A172 (cell line): ENCODE results near the gene PPM1F. TPM values are rescaled to one million over a fixed set of nuclear protein-coding genes. Genes with fewer than 3 reads are reported as not detected.
A peak's percentile ranks its signal among the peaks of the same experiment; 100 is the strongest.

Source experiments
- DNase-seq: peaks from one replicate; pipeline ENCODE4 v3.0.0-alpha.2; 2015; ENCODE audit warnings: low spot score
- total RNA-seq: library from RNA; depleted of rRNA; stranded (reverse); fragments of >200 nt; shearing (Covaris generic); gene quantifications from 2 replicates; pipeline ENCODE4 v1.2.3, GENCODE V29; 2014; rRNA removed

Gene PPM1F, protein sequence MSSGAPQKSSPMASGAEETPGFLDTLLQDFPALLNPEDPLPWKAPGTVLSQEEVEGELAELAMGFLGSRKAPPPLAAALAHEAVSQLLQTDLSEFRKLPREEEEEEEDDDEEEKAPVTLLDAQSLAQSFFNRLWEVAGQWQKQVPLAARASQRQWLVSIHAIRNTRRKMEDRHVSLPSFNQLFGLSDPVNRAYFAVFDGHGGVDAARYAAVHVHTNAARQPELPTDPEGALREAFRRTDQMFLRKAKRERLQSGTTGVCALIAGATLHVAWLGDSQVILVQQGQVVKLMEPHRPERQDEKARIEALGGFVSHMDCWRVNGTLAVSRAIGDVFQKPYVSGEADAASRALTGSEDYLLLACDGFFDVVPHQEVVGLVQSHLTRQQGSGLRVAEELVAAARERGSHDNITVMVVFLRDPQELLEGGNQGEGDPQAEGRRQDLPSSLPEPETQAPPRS
- total RNA-seq = 37.6 and 43.3 TPM in 2 replicates

- peak; percentile 33 for DNase-seq
These were observed at the start of gene PPM1F for GRCh38 chr22:21952586-21953571. Gene PPM1F (minus strand): TSS chr22:21952848. CDS start chr22:21946048, 6,800 bp downstream.

DNA sequence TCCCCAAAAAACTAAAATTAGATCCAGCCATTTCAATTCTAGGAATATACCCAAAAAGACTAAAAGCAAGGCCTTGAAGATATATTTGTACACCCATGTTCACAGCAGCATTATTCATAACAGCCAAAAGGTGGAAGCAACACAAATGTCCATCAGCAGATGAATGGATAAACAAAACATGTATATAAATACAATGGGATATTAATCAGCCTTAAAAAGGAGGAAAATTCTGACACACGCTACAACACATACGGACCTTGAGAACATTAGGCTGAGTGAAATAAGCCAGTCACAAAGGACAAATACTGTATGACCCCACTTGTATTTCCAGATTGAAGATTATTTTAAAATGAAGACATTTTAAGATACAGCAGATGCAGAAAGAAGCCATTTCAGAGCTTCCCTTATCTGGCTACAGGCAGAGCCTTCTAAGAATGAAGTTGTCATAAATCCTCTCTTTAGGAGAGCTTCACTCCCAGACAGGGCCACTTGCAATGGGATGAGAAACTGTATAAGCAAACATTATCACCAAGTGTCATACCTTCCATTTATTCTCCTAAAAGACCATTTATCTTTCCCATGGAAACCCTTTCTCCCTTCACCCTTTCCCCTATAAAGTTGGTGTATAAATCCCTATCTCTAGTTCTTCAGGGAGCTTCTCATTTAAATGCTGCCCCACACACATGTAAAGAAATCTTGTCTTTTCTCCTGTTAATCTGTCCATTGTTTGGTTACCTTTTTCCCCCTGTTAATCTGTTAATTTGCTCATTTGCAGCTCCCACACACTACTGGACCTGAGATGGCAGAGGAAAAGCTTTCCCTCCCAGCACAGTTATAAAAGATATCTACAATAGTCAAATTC is 49.2 kb upstream of the PPM1F start:
- DNase-seq = no peak

DNA sequence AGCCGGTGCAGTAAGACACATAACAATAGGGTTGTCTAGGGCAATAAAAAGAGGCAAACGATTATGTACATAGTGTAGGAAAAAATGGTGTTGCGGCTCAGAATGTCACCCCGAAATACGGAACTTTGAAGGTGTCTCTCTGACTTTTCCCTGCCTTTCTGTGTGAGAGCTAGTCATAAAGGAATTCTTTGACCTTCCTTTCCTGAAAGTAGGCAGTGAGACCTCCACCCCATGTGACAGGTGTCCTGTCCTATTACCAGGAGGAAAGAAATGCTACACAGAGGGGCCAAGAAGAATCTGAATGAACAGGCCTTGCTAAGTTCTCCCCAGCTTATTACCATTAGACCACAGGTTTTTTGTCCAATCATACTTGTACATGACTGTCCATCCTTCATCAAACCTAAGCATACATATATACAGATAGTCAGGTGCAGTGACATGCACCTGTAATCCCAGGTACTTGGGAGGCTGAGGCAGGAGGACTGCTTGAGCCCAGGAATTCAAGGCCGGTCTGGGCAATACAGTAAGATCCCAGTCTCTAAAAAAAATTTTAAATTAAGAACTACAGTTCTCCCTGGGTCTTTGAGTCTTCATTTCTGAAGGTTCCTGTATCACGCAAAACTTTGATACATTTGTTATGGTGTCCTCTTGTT is 46.1 kb upstream of the PPM1F start:
- no peak for DNase-seq

DNA sequence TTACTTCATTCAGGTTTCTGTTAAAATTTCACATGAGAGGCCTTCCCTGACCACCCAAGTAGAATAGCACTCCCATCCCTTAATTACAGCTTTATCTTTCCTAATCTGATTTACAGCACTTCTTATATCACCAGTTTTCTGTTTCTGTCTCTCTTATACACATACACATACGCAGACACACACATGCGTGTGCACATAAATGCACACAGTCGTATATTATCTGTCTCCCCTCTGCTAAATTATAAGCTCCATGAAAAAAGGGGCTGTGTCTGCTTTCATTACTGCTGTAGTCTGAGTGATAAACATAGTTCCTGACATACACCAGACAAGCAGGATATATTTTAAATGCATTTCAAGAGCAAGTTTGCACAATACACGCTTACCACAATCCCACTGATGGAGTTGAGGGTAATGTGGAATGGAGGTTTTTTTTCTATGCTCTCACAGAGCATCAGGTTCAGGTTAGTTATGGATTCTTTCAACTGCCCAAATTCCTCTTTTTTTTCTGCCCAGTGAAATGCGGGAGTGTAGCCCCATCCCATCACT is 43.6 kb upstream of the PPM1F start:
- no peak for DNase-seq

DNA sequence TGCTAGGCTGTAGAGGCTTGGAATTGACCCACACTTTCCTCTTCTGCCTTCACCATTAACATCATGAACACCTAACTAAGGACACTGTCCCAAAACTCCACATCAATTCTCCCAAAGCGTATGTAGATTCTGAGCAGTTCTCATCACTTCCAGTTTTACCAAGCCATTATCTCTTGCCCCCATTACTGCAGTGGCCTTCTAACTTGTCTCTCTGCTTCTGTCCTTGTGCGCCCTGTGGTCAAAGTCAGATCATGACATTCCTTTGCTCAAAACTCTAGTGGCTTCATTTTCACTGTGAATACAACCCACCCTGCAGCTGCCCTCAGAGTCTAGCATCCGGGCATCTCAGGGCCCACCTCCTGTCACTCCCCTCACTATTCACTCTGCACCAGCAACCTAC is 43.0 kb upstream of the PPM1F start:
- no peak for DNase-seq

DNA sequence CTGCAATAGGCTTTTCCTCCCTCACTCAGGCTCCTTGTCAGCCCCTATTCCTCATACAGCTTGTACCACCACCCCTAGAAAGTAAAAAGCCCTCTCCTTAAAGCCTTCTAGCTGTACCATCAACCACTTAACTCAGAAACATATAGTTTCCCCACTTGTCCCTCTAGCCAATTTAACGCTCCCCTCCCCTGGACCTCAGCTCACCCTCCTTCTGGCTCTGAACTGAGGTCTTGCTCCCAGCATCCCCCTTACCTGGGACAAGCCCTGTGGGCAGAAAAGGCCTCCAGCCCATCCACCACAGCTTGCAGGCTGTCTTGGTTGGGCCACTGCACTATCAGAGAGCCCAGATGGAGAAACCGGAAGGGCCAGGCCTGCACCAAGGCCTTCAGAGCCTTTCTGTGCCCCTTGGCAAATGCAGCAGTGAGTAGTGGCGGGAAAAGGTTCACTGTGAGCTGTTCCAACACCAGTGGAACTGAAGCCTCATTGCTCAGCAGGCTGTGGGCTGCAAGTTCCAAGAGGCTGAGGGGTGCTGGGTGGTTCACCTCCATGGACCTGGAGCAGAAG is 42.3 kb upstream of the PPM1F start:
- DNase-seq = no peak

DNA sequence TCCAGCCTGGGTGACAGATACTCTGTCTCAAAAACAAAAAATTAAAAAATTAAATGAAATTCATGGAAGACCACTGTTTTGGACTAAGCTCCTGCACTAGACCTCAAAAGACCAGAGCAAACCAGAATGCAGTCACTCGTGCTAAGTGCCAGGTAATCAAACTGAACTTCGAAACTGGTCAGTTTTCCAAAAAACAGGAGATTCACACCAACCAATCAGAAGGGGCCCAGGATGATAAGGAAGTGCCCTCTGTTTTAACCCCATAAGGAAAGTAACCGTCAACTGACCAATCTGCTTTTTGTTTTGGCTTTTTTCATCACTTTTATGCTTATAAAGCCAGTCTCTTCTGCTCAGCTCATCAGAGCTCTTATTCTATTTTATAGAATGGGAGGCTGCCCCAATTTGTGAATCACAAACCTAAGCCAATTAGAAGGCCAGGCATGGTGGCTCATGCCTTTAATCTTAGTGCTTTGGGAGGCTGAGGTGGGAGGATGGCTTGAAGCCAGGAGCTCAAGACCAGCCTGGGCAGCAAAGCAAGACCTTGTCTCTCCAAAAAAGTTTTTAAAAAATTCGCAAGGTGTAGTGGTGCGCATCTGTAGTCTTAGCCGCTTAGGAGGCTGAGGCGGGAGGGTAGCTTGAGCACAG is 40.1 kb upstream of the PPM1F start:
- DNase-seq = no peak

GRCh38 chr22:21991774-21992173 is 39.1 kb upstream of the PPM1F start:
- DNase-seq = no peak

GRCh38 chr22:21991304-21991596 is 38.6 kb upstream of the PPM1F start:
- DNase-seq = no peak

- DNase-seq = no peak
These were observed 38.0 kb upstream of the PPM1F start for GRCh38 chr22:21990445-21991303.

DNA sequence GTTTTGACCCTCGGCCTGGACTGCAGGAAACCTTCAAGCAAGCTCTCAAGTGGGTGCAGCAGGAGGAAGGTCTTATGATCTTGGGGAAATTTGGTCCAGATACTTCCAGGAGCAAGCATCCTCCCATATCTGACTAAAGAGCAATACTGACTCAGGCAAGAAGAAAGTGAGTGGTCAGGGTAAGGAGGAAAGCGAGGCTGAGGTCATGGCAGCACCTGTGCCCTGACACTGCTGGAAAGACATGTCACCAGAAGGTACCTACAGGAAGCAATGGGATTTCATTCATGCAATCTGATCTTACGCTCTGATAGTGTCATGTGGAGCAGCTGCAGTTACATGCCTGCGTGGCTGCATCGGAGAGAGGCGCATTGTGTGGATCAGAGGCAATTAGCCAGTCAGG is 36.4 kb upstream of the PPM1F start:
- DNase-seq = no peak

- DNase-seq = no peak
These were observed 32.6 kb upstream of the PPM1F start for GRCh38 chr22:21985214-21985613.

- DNase-seq = no peak
These were observed 32.1 kb upstream of the PPM1F start for GRCh38 chr22:21984793-21985192.

DNA sequence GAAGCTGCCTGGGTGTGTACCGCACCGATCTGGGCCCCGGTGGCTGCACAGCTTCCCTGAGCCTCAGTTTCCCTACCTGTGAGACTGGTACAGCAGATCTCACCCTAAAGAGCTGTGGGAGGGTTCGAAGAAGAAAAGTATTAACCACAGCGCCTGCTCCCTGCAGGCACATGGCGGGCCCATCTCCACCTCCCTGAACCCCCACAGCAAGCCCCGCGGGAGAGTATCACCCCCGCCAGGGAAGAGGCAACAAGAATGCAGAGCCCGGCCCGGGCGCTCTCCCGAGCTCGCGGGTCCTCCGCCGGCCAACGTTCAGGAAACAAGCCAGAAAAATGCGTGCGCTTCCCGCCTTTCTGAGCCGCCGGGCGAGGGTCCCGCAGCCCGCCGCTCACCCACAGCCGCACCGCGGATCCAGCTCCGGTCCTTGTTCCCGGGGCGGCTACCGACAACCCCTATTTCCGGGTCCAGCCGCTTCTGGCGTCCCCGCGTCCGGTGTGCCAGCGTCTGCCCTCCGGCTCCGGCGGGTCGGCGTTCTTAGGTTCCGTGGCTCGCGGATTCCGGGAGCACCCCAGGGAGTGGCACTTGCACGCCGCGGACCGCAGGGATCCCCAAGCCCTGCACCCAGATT is 29.8 kb upstream of the PPM1F start, which contains the start of gene TOP3B:
Gene TOP3B (minus strand): TSS at position 450 of the 628 bp plus-strand sequence. CDS start 7,078 bp downstream, outside the sequence.
- peak; percentile 7 for DNase-seq

GRCh38 chr22:21981874-21982273 is 29.2 kb upstream of the PPM1F start:
- DNase-seq = no peak

GRCh38 chr22:21980547-21980946 is 27.9 kb upstream of the PPM1F start:
- DNase-seq = no peak

DNA sequence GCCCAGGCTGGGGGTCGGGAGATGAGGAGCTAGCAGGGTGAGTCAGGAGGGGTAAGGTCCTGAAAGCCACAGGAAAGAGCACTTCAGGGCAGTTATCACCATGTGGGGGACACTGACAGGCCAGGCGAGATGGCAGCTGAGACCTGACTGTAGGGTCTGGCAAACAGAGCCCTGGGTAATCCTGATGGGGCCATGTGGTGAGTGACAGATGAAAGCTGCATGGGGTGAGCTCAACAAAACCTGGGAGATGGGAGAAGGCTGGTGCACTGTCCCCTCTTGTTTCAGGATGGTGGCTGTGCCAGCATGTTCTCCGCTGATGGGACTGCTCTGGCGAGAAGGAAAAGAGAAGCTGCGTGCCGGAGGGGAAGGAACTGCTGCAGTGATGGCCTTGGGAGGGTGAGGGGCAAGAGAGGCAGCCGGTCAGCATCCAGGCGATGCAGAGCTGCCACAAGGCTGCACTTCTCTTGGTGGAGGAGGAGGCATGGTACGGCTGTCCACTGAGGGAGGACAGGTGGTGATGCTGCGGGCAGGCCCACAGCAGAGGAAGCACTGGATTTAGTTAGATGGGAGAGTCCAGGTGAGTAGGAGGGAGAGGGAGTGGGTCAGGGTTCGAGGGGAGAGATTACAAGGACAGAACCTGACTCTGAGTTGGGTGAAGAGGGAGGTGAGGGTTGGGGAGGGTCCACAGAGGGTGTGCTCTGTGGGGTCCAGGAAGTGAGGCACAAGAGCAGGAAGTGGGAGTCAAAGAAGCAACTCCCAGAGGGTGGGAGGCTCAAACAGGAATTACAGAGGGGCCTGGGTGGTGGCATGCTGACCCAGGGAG is 26.1 kb upstream of the PPM1F start:
- no peak for DNase-seq

DNA sequence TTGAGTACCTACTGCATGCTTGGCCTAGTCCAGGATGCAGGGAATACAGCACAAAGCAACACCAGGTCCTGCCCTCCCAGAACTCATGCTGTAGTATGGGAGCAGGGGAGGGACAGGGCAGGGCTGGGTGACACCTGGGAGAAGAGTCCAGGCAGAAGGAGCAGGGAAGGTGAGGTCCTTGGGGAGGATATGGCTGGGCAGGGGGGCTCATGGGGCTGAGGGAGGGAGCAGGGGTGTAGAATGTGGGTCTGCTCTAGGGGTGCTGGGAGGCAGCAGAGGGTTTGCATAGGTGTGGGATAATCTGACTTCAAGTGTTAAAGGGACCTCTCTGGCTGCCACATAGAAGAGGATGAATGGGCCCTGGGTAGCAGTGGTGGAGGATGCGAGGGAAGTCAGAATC is 25.2 kb upstream of the PPM1F start:
- no peak for DNase-seq
